GM12878 (cell line): ENCODE measurements around the gene SYPL1. TPM values are rescaled to one million over a fixed set of nuclear protein-coding genes. Genes with fewer than 3 reads are reported as not detected.

Experiments used
- ATAC-seq: fragments of 200-7000 bp; cut with Tn5 transposase; 3 replicates; pipeline ENCODE4 v1.9.1; 2020; ENCODE audit warnings: mild to moderate bottlenecking, moderate library complexity
- BruUV-seq: library from RNA; stranded (reverse); fragments of 400-500 nt; replicated peaks from 2 replicates; lab custom pipeline; 2021; lab: Mats Ljungman, UMichigan
- CTCF ChIA-PET: fragments of 300-600 bp; sonication (Branson Sonifier 250); formaldehyde crosslinking; extraction: SDS; loops from one replicate; lab custom pipeline; 2021; ENCODE audit warnings: inconsistent platforms; lab: Yijun Ruan, JAX
- POLR2A ChIA-PET: fragments of 350-600 bp; formaldehyde crosslinking; extraction: SDS; loops from one replicate; lab custom pipeline; 2021; ENCODE audit warnings: inconsistent platforms; lab: Charles Lee
- RAD21 ChIA-PET: fragments of 300-600 bp; sonication (Branson Sonifier 250); formaldehyde crosslinking; loops from one replicate; lab custom pipeline; 2023; ENCODE audit warnings: antibody characterized with exemption; ENCODE audit not compliant: unreplicated experiment; lab: Charles Lee
- SMC1A ChIA-PET: fragments of 300-600 bp; sonication (Branson Sonifier 250); formaldehyde crosslinking; loops from one replicate; lab custom pipeline; 2023; ENCODE audit not compliant: unreplicated experiment, uncharacterized antibody; lab: Charles Lee
- DNase-seq: peaks from one replicate; pipeline ENCODE4 v3.0.0-alpha.2; 2011; ENCODE audit warnings: low read depth, low spot score
- FAIRE-seq: peaks from 3 replicates; lab custom pipeline; 2011; peaks lifted over from hg19 to GRCh38; lab: Jason Lieb, UNC
- H2AFZ ChIP-seq: 2 replicates; pipeline ENCODE4 v1.6.0; 2011; ENCODE audit warnings: low read depth, low read length, control low read depth; ENCODE audit not compliant: control insufficient read depth
- H3K27ac ChIP-seq: 2 replicates; pipeline ENCODE4 v1.5.1; 2011; ENCODE audit warnings: control low read depth; ENCODE audit not compliant: control insufficient read depth, insufficient read depth
- H3K27me3 ChIP-seq, 2 experiments: replicated peaks in 1 of 2; 2 replicates each; pipeline versions ENCODE4 v1.6.0 to v1.6.1; 2011; ENCODE audit warnings: low read length in 1 of 2; ENCODE audit not compliant: control insufficient read depth in 2 of 2, insufficient read depth in 2 of 2
- H3K36me3 ChIP-seq, 2 experiments: 2 replicates each; pipeline ENCODE4 v1.5.1; 2011; ENCODE audit warnings: low read length in 1 of 2; ENCODE audit not compliant: control insufficient read depth in 2 of 2, insufficient read depth in 2 of 2
- H3K4me1 ChIP-seq: 2 replicates; pipeline ENCODE4 v1.6.1; 2011; ENCODE audit warnings: mild to moderate bottlenecking, low read length, moderate library complexity, mixed read lengths; ENCODE audit not compliant: control insufficient read depth, insufficient read depth
- H3K4me2 ChIP-seq: 2 replicates; pipeline ENCODE4 v1.6.0; 2011; ENCODE audit warnings: control low read depth; ENCODE audit not compliant: control insufficient read depth, insufficient read depth
- H3K4me3 ChIP-seq: fragments of 200-600 bp; sonication (generic); 2 replicates; pipeline ENCODE4 v1.5.1; 2016
- H3K79me2 ChIP-seq: 2 replicates; pipeline ENCODE4 v1.6.0; 2011; ENCODE audit warnings: low read length; ENCODE audit not compliant: control insufficient read depth, insufficient read depth
- H3K9ac ChIP-seq: 2 replicates; pipeline ENCODE4 v1.8.0; 2011; ENCODE audit warnings: low read length, control low read depth, mixed read lengths; ENCODE audit not compliant: control insufficient read depth, insufficient read depth
- H3K9me3 ChIP-seq: replicated peaks from 3 replicates; pipeline ENCODE4 v1.5.1; 2011; ENCODE audit warnings: mild to moderate bottlenecking, low read length; ENCODE audit not compliant: control insufficient read depth, insufficient read depth
- H4K20me1 ChIP-seq: 2 replicates; pipeline ENCODE4 v1.6.0; 2011; ENCODE audit not compliant: control insufficient read depth, insufficient read depth
- BACH1 ChIP-seq: fragments of 450-650 bp; IDR thresholded peaks from 2 replicates; pipeline ENCODE4 v1.6.1; 2017; ENCODE audit warnings: mild to moderate bottlenecking, borderline replicate concordance
- CEBPB ChIP-seq, 2 experiments: fragments of 150-350 bp in 1 of 2; IDR thresholded peaks; 2 replicates each; pipeline ENCODE4 v1.6.1; 2012 to 2014; ENCODE audit warnings: low read depth in 2 of 2, low read length in 2 of 2, borderline replicate concordance in 1 of 2, inconsistent platforms in 1 of 2
- CHD4 ChIP-seq: fragments of 200-600 bp; sonication (generic); IDR thresholded peaks from 2 replicates; pipeline ENCODE4 v1.6.1; 2016; ENCODE audit warnings: mild to moderate bottlenecking
- CREB1 ChIP-seq: IDR thresholded peaks from 2 replicates; pipeline ENCODE4 v1.6.1; 2012; ENCODE audit warnings: low read depth, mild to moderate bottlenecking, inconsistent platforms
- CTCF ChIP-seq, 3 experiments: IDR thresholded peaks in 2 of 3; conservative IDR thresholded peaks in 1 of 3; 2 replicates each; pipeline ENCODE4 v1.5.1; 2011; ENCODE audit warnings: low read depth in 3 of 3, low read length in 3 of 3, mild to moderate bottlenecking in 3 of 3, control low read depth in 2 of 3, moderate library complexity in 2 of 3, inconsistent platforms in 1 of 3, mixed read lengths in 1 of 3; ENCODE audit not compliant: control insufficient read depth in 2 of 3, insufficient read depth in 1 of 3; ENCODE audit errors: extremely low read depth in 1 of 3
- GATAD2B ChIP-seq: fragments of 450-650 bp; conservative IDR thresholded peaks from 2 replicates; pipeline ENCODE4 v1.6.1; 2017; ENCODE audit warnings: low read depth, mild to moderate bottlenecking, moderate library complexity
- JUND ChIP-seq: IDR thresholded peaks from 2 replicates; pipeline ENCODE4 v1.6.1; 2012; ENCODE audit warnings: low read depth, mild to moderate bottlenecking, low read length, improper control_type of control experiment, moderate library complexity
- KDM1A ChIP-seq: fragments of 200-600 bp; sonication (generic); IDR thresholded peaks from 2 replicates; pipeline ENCODE4 v1.6.1; 2016; ENCODE audit warnings: borderline replicate concordance
- MEF2A ChIP-seq: IDR thresholded peaks from 2 replicates; pipeline ENCODE4 v1.6.1; 2011; ENCODE audit warnings: low read depth, mild to moderate bottlenecking, low read length, moderate library complexity; ENCODE audit not compliant: insufficient read depth
- MTA2 ChIP-seq: fragments of 450-650 bp; IDR thresholded peaks from 2 replicates; pipeline ENCODE4 v1.6.1; 2016; ENCODE audit warnings: low read depth, mild to moderate bottlenecking, moderate library complexity
- NBN ChIP-seq: fragments of 450-650 bp; IDR thresholded peaks from 2 replicates; pipeline ENCODE4 v1.6.1; 2016
- NFIC ChIP-seq: IDR thresholded peaks from 2 replicates; pipeline ENCODE4 v1.6.1; 2012; ENCODE audit warnings: low read depth, mild to moderate bottlenecking, inconsistent platforms, low read length, moderate library complexity
- RBBP5 ChIP-seq: fragments of 200-600 bp; sonication (generic); conservative IDR thresholded peaks from 2 replicates; pipeline ENCODE4 v1.6.1; 2016
- SUZ12 ChIP-seq: fragments of 200-600 bp; sonication (generic); IDR thresholded peaks from one replicate; pipeline ENCODE4 v1.6.1; 2018; ENCODE audit warnings: antibody characterized with exemption, mild to moderate bottlenecking; ENCODE audit not compliant: unreplicated experiment
- TCF12 ChIP-seq: IDR thresholded peaks from 2 replicates; pipeline ENCODE4 v1.6.1; 2011; ENCODE audit warnings: low read depth, mild to moderate bottlenecking, low read length
- WGBS: methylation state at CpG from one replicate; pipeline ENCODE4 v1.1.6; 2016; ENCODE audit warnings: low lambda C conversion rate; ENCODE audit not compliant: insufficient replicate concordance, insufficient coverage; ENCODE audit errors: missing lambda C conversion rate; 5-methylcytosine and 5-hydroxymethylcytosine counted together
- in situ Hi-C: fragments of 300-500 bp; cut with MboI; formaldehyde crosslinking; loops from 9 replicates; pipeline ENCODE4 v1.14.3; 2018; ENCODE audit warnings: mixed read lengths
- intact Hi-C: fragments of 100-400 bp; cut with micrococcal nuclease; formaldehyde crosslinking; loops from one replicate; pipeline ENCODE4 v1.14.2; 2022; ENCODE audit not compliant: unreplicated experiment
- polyA plus RNA-seq, 11 experiments: library from polyadenylated mRNA; depleted of rRNA in 4 of 11; unstranded in 6 of 11; stranded (reverse) in 5 of 11; fragments of >200 nt; fragmentation: Nextera tagmentation in 4 of 11; fragmentation: Illumina TruSeq in 1 of 11; extraction: Ambion mirVana in 4 of 11; extraction: Trizol in 1 of 11; gene quantifications; 1 replicate in 1 of 11; 2 replicates in 10 of 11; pipeline versions ENCODE4 v1.2.1 to v1.2.3, GENCODE V29; 2011 to 2016; ENCODE audit warnings: inconsistent platforms in 2 of 11, missing spikeins in 2 of 11, low read depth in 1 of 11
- total RNA-seq, 4 experiments: library from RNA; depleted of rRNA in 3 of 4; stranded (reverse); fragments of >200 nt in 3 of 4; fragmentation: Illumina TruSeq in 1 of 4; extraction: Trizol in 1 of 4; gene quantifications; 2 replicates each; pipeline versions ENCODE4 v1.2.1 to v1.2.3, GENCODE V29; 2013 to 2021
- TF ChIP-seq, protein P1 (sequence below): IDR thresholded peaks from 2 replicates; pipeline ENCODE4 v1.6.1; 2012; ENCODE audit warnings: low read depth, low read length, improper control_type of control experiment
- TF ChIP-seq, protein P2 (sequence below): fragments of 450-650 bp; formaldehyde crosslinking; IDR thresholded peaks from 2 replicates; pipeline ENCODE4 v1.4.0; 2020; ENCODE audit warnings: mild to moderate bottlenecking, moderate library complexity

Gene SYPL1
- total and polyA plus RNA-seq, 10 of the 15 experiments (the other 5 are each of a cell fraction or from before 2014, with no cell fraction given), result 34.5 to 177 (median 87.3) TPM

GRCh38 chr7:106064771-106065574 is 47.1 kb downstream of the SYPL1 start (continued):
- TF ChIP-seq CTCF (IDR thresholded peaks at IDR 0.05 in 2 of 3, conservative IDR thresholded peaks at IDR 0.05 in 1 of 3; ENCODE audit: control insufficient read depth in 2 of 3, extremely low read depth in 1 of 3, insufficient read depth in 1 of 3, low read depth in 3 of 3, low read length in 3 of 3) (no peak), MTA2 (no peak), GATAD2B (no peak)
- TF ChIP-seq, protein P1, sequence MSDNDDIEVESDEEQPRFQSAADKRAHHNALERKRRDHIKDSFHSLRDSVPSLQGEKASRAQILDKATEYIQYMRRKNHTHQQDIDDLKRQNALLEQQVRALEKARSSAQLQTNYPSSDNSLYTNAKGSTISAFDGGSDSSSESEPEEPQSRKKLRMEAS, result no peak

- peak overlapping the region; percentile 52; the same call in 1 of the 2 replicates for H2AFZ ChIP-seq
- DNase-seq (no peak), FAIRE-seq (no peak), ATAC-seq (no peak)
- RAD21 ChIA-PET, result interaction anchor here (0.9 kb wide), 1 partner anchor 89 kb away, joined by 4 read pairs; no protein-coding TSS in a partner anchor
- peak overlapping the region; percentile 5; the same call in 1 of the 2 replicates for H3K27ac ChIP-seq
- no peak overlapping the region for H3K9ac ChIP-seq
- H4K20me1 ChIP-seq, result no peaks in the 10 kb centered on the region
- WGBS, result 83% methylated on average over 8 of the region's 8 CpGs
- CTCF ChIA-PET, result interaction anchor here (1.8 kb wide), 1 partner anchor 90 kb away, joined by 5 read pairs; no protein-coding TSS in a partner anchor
- no peak overlapping the region for H3K4me3 ChIP-seq
- H3K36me3 ChIP-seq, result no peaks in the 10 kb centered on the region
- intact Hi-C loops (no loop called here), in situ Hi-C loops (no loop called here)
- POLR2A ChIA-PET, result interaction anchor here (0.5 kb wide), 1 partner anchor 28 kb away, joined by 6 read pairs; no protein-coding TSS in a partner anchor
- BruUV-seq, result no TSS peak
- peaks cover 61% of the 10 kb centered on the region for H3K4me1 ChIP-seq
- H3K27me3 ChIP-seq, result no peaks in the 10 kb centered on the region
- SMC1A ChIA-PET, result interaction anchor here (1.1 to 1.4 kb wide), 2 partner anchors 18 to 39 kb away, joined by 3 to 4 read pairs; no protein-coding TSS in a partner anchor
- no peaks in the 10 kb centered on the region for H3K79me2 ChIP-seq
- H3K4me2 ChIP-seq, result no peak overlapping the region
- peaks cover 18% of the 10 kb centered on the region; the same call in 2 of the 3 replicates for H3K9me3 ChIP-seq
- TF ChIP-seq BACH1, result no peak
- no peak for TF ChIP-seq NFIC
- TF ChIP-seq JUND, result no peak
- TF ChIP-seq TCF12, result no peak
- no peak for TF ChIP-seq MTA2
- TF ChIP-seq CEBPB (IDR thresholded peaks at IDR 0.05; ENCODE audit: borderline replicate concordance in 1 of 2, low read depth in 2 of 2, low read length in 2 of 2), result no peak
- TF ChIP-seq RBBP5, result no peak
- TF ChIP-seq KDM1A, result no peak
- no peak for TF ChIP-seq SUZ12
- TF ChIP-seq, protein P2, sequence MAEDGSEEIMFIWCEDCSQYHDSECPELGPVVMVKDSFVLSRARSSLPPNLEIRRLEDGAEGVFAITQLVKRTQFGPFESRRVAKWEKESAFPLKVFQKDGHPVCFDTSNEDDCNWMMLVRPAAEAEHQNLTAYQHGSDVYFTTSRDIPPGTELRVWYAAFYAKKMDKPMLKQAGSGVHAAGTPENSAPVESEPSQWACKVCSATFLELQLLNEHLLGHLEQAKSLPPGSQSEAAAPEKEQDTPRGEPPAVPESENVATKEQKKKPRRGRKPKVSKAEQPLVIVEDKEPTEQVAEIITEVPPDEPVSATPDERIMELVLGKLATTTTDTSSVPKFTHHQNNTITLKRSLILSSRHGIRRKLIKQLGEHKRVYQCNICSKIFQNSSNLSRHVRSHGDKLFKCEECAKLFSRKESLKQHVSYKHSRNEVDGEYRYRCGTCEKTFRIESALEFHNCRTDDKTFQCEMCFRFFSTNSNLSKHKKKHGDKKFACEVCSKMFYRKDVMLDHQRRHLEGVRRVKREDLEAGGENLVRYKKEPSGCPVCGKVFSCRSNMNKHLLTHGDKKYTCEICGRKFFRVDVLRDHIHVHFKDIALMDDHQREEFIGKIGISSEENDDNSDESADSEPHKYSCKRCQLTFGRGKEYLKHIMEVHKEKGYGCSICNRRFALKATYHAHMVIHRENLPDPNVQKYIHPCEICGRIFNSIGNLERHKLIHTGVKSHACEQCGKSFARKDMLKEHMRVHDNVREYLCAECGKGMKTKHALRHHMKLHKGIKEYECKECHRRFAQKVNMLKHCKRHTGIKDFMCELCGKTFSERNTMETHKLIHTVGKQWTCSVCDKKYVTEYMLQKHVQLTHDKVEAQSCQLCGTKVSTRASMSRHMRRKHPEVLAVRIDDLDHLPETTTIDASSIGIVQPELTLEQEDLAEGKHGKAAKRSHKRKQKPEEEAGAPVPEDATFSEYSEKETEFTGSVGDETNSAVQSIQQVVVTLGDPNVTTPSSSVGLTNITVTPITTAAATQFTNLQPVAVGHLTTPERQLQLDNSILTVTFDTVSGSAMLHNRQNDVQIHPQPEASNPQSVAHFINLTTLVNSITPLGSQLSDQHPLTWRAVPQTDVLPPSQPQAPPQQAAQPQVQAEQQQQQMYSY, result no peak
- no peak for TF ChIP-seq CHD4
- no peak for TF ChIP-seq NBN
- no peak for TF ChIP-seq MEF2A
- no peak for TF ChIP-seq CREB1
Measured at GRCh38 chr7:106064316-106064715, 47.8 kb downstream of the SYPL1 start.
